Endometrium (tissue), 2 donors: ENCODE results near the gene BBC3.
A peak's percentile ranks its signal among the peaks of the same experiment; 100 is the strongest.

Experiments
- FAIRE-seq: peaks from 2 replicates; lab custom pipeline; 2012; peaks lifted over from hg19 to GRCh38; lab: Jason Lieb, UNC
- donor health status: control.
- donor health status: control.

BBC3 gene

DNA sequence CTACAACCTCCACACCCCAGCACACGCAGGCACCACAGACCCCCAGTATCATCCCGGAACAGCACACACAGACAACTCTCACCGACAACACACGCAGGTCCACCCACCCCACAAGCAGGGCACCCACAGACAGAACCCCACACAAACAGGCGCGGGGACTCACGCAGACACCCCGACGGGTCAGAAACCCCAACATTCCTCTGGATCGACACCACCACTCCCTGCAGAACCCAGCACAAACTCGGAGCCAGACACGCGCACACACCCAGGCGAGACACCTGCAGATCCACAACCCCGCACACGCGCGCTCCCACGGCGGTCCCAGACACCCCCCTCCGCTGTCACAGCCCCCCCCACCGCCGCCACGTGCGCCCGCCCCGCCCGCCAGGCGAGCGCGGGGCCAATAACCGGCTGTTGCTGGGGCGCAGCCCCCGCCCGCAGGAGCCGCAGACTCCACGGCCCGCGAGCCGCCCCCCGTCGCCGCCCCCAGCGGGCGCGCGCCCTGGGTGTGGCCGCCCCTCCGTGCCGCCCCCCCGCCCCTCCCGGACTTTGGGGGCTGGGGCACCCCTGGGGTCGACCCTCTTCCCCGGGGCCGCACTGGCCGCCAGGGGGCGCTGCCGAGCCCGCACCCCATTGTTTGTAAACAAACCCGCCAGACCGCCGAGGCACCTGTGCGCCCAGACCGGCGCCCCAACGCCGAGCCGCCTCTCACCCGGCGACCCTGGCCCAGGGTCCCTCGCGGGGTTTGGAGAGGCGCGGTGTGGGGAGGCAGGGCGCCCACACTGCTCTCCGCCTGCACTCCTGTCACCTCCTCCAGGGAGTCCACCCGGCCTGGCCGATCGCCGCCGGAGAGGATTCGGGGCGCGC is 712 bp downstream of the BBC3 start:
- FAIRE-seq, result no peak

DNA sequence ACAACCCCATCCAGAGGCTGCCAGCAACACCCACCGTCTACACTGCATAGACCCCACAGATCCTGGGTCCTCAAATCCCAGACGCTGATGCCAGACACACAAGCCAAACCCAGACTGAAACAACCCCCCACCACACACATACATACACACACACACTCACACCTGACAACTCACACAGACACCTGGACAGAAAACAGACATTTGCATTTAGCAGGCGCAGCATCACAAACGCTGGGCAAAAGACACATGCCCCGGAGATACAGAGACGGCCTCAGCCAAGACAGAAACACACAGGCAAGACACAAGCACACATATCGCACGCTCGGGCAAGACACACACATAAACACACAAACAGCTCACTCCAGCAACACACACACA is 1.3 kb downstream of the BBC3 start:
- no peak for FAIRE-seq

DNA sequence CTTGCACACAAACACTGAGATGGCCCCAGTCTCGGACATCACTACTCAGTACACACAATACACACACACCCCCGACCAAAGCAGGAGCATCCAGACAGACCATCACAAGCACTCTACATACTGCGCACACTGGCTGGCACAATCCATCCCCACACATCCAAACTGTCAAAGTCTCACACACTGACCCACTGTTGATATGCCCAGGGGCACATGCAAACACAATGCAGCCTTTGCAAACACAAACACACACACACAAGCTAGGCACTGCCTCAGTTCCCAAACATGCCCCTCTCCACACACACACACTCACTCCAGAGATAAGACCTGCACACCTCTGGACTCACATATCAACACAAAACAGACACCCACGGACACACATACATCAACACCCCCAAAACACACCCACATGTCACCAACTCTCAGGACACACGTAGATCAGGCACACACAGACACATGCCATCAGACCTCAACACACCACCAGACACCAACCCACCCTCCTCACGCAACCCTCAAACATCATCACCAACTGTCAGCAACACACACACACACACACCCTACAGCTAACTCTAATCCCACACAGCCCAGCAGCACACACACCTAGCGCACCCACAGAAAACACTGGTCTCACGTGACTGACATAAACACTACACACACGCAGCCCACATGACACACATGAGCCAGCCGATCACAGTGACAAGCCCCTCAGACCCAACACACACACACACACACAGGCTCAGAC is 1.9 kb downstream of the BBC3 start:
- no peak for FAIRE-seq

DNA sequence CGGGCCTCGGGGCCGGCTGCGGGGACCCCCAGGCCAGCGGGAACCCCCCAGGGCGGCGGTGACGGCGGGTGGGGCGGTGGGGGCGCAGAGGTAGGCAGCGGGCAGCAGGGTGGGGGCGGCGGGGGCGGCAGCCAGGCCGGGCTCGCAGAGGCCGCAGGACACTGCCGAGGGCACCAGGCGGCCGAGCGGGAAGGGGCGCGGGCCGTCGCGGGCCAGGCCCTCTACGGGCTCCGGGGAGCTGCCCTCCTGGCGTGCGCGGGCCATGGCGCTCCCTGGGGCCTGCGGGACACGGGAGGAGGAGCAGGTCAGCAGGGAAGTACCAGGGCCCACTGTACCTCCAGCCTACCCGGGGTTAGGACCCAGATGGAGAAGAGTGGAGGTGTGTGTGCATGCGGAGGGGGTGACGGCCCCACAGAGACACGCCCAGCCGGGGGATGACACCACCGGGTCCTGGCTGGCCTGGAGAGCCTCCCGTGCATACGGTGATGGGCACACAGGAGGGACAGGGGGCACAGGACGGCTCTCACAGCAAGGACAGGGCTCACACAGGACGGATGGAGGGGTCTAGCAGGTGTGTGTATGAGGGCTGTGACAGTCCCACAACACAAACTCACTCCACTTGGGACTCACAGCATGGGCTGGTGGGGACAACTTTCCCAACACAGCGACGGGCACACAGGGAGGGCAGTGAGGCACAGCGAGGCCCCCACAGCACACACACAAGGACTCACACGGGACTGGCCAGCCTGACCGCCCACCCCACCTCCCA is 2.6 kb downstream of the BBC3 start:
- no peak for FAIRE-seq

DNA sequence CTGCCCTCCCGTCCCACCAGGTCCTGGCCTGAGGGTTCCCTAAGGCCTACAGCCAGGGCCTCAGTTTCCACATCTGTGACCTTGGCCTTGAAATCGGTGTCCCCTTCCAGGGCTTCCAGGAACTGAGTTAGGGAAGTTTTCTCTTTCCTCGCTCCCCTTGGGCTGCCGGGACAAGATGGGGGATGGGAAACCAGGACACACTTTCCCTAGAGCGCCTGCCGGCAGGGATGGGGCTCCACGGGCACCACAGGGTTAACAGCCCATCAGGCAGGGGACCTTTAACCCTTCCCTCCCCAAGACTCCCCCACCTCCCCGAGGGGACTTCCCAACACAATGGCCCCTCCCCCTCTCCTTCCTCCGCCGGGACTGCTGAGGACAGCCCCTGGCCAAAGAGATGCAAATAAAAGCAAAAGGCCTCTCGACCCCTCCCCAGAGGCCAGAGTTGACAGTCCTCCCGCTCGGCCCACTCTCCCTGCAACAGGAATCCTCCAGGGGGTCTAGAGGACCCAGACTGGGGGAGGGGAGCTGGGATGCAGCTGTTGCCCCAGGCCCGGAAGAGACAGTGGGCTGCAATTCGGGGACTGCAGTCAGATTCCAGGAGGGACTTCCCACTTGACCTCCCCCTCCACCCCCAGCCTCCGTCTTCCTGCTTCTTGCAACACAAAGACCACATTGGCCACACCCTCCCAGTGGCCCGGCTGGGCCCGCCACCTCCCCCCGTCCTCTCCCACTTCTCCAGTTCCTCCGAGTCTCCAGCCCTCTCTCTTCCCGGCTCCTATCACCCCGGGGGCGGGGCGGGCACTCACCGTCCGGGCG is 3.4 kb downstream of the BBC3 start:
- no peak for FAIRE-seq

DNA sequence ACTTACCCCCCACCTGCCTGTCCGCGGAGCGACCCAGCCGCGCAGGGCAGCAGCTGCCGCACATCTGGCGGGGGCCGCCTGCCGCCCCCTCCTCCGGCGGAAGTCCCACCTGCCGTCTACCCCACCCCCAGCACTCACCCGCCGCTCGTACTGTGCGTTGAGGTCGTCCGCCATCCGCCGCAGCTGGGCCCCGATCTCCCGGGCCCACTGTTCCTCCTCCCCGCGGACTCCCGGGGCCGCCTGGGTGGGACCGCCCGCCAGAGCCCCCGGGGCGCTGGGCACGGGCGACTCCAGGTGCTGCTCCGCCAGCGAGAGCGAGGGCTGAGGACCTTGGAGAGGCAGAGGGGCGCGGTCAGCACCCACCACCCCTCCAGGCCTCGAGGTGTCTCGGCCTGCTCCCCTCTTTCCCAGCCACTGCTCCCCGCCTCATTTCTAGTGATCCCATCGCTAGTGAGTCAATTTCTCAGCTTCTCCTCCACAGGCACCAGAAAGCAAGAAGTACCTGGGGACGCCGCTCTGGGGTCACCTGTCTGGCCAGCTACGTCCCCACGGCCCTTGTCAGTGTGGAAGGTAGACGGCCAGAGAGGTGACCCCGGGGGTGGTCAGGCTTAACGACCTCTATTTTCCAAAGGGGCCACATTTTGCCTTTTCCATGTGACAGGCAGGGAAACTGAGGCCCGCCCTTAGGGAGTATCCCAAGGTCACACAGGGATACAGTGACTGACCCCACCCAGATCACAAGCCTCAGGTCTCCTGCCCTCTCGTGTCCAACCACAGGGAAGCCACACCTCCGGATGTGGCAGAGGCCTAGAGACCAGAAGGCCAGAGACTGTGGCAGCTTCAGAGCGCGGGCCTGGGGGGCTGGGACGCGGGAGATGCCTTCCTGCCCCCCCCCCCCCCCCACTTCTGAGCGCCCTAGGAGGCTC is 4.3 kb downstream of the BBC3 start:
- no peak for FAIRE-seq

DNA sequence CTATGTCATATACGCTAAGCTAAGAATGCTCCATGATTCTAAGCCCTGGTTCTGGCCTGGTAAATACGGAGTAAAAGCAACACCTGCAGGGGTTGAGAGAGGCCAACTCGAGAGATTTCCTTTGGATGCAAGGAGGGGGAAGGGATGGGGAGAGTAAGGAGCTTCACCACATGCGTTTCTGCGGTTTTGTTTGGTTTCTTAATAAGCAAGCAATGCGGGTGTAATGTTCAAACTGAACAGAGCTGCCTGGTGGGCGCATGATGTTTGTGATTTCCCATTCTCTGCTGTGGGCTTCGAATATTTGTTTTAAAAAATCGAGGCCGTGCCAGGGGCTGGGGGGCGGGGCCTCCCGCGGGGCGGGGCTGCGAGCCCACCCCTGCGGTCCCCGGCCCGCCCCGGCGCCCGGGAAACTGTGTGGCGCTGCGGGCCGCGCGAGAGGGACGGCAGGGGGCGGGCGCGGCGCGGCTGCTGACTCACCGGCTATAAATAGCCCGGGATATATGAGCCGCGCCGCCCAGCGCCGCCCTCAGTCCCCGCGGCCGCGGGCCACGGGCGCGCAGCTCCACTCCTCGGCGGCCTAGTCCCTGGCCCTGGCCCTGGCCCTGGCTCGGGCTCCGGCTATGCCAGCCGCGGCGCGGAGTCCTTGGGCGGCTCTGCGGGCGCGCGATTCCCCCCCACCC is 5.1 kb downstream of the BBC3 start:
- FAIRE-seq, result no peak

DNA sequence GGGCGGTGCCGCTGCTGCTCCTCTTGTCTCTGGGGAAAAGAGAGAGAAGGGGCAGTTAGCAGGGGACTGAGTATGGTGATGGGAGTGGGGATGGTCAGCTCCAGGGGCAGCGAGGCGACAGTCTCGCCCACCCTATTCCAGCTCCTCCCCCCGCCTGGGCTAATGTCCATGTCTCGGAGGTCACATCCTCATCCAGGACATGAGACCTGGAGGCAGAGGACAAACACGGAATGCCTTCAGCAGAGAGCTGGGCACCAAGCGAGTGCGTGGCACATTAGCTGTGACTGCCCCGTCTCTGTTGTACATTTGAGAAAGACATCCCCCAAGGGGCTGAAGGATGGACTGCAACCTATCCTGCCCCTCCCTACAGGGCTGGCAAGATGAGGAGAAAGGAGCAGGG is 9.1 kb downstream of the BBC3 start:
- FAIRE-seq, result no peak

DNA sequence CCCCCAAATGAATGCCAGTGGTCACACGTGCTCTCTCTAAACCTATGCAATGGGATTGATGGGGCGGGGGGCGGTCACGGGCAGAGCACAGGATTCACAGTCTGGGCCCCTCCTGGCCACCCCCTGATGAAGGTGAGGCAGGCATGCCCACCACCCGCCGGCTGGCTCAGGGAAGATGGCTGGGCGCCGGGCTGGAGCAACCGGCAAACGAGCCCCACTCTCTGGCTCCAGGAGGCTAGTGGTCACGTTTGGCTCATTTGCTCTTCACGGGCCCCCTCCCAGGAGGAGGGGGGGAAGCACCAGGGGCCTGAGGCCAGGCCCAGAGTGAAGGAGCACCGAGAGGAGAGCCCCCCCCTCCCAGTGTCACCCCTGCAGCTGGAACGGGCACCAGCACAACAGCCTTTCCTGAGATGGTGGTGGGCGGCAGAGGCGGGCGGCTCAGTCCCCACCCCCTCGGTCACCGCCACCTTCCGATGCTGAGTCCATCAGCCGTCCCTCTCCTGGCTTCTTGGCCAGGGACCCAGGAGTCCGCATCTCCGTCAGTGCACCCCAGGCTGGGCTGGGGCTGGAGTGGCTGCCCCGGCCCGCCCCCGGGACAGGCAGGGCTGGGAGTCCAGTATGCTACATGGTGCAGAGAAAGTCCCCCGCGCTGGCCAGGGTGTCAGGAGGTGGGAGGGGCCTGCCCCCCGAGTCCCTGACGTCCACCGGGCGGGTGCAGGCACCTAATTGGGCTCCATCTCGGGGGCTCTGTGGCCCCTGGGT is 9.7 kb downstream of the BBC3 start:
- no peak for FAIRE-seq

DNA sequence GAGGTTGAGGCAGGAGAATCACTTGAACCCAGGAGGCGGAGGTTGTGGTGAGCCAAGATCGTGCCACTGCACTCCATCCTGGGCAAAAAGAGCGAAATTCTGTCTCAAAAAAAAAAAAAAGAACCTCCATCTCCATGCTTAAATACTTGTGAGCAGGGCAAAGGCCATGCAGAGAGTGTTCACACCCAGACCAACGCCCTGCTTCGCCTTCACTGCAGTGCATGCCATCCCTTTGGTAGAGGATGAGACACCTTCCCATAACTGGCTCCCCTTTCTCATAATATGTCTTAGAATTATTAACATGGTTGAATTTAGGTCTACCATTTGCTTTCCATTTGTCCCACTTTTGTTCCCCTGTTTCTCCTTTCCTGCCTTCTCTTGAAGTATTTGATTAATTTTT is 15.4 kb downstream of the BBC3 start:
- FAIRE-seq, result no peak

DNA sequence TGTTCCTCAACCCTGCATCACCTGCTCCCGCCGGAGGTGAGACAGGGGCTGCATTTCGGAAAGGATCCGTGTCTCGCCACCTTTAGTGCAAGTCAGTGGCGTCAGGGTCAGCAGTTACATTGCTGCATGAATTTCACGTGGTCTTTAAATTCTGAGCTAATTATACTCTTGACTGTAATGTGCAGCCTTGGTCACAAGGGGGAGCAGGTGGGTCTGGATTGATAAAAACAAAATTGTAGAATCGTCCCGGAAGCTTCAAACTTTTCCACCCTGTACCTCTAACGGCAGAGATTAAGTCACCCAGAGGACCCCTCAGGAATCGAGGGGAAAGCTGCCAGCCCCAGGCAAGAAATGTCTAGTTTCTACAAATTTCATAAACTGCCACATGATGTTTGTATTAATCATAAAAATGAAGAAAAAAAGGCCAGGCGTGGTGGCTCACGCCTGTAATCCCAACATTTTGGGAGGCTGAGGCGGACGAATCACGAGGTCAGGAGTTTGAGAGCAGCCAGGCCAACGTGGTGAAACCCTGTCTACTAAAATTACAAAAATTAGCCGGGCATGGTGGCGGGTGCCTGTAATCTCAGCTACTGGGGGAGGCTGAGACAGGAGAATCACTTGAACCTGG is 20.2 kb downstream of the BBC3 start:
- FAIRE-seq, result peak; percentile 81

DNA sequence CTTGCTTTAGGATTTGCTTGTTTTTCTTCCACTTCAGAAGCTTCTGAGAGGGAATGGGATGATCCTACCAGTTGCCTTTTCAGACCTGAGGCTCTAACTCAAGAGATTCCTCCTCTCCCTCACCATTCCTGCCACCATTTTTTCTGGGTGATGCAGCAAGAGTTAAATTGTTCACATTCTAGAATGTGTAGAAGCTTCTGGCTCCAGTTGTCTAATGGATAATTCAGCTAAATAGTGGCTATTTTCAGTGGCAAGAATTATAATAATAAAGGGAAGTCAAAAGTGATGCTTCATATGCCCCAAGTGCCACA is 20.9 kb downstream of the BBC3 start:
- no peak for FAIRE-seq

DNA sequence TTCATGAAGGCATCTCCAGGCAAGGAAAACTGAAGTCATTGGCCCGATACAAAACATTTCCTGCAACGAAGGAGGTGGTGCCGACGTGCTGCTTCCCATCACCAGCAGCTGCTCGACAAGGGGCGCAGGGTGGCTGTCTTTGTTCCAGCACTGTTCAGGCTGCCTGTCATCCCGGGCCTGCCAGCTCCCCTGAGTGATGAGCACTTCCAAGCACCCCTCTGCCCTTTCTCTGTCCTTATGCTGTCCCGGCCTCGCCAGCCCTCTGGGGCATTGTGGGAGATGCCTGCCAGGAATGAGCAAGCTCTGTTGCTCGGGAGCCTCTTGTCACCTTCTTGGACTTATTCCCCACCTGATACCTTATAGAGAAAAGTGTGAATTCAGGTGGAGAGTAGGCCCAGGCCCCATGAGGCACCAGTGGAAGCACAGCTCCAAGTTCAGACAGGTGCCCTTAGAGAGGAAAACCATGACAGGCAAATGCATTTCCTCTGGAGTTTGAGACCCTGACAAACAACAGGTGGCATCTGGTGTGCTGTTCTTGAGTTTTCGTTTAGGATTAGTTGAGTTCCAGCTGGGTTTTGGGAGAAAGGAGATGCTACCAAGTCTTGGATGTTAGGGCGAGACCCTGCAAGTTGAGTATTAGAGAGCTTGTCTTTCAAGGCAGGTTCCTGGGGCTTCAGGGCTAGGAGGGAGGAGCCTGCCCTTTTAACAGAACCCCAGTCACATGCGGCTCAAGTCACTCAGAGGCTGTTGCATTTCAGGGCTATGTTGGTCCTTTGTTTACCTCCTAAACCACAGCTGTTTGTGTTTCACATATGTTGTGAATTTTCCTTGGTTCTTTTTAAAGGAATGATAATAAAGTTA is 21.4 kb downstream of the BBC3 start:
- peak; percentile 67 for FAIRE-seq

DNA sequence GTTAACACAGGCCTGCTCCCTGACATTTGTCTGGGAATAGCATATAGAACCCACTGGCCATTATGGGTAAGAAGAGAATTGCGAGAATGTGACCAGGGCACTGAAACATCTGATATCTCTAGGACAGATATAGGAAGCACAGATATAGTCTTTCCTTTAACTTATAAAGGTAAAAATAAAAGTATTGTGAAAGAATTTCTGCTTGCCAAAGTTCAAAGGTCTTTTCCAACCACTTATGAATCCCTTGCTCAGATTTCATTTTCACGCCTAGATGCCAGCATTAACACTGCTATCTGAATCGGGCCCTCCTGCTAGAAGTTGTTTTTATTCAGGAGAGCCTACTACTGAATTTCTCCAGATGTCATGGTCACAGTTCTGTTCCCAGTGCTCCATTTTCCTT is 27.7 kb downstream of the BBC3 start:
- FAIRE-seq, result no peak

DNA sequence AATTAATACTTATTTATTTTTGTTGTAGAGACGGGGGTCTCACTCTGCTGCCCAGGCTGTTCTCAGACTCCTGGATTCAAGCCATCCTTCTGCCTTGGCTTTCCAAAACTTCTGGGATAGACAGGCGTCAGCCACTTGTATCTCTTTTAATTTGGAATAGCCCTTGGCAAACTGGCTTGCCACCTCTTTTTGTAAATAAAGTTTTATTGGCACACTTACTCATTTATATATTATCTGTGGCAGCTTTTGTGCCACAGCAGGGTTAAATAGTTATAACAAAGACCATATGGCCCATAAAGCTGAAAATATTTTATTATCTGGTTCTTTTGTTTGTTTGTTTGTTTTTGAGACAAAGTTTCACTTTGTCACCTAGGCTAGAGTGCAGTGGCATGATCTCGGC is 30.5 kb downstream of the BBC3 start:
- FAIRE-seq, result no peak

DNA sequence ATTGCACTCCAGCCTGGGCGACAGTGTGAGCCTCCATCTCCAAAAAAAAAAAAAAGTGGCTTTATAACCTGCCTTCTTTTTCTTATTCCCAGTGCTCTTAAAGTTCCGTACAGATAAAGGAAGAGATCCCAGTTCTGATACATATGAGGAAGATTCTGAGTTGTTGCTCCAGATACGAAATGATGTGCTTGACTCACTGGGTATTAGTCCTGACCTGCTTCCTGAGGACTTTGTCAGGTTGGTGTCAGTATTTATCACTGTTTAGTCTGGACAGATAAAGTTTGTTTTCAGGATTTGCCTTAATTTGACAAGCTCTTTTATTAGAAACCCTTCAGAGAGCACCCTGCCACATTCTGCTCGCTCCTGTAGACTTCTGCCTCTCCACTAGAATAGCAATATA is 33.9 kb downstream of the BBC3 start:
- no peak for FAIRE-seq

DNA sequence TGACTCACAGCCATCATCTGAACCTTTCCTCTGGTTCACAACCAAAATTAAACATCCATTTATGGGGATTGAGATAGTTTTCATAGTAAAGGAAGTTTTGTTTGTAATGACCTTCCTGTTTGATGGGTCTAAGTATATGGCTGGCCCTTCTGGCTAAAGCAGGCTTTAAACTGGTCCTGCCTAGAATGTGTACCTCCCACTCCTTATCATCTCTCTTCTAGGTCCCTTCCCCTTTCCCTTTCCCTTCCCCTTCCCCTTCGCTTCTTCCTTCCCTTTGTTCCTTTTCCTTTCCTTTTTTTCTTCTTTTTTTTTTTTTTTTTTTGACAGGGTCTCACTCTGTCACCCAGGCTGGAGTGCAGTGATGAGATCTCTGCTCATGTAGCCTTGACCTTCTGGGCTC is 35.6 kb downstream of the BBC3 start:
- FAIRE-seq, result no peak

DNA sequence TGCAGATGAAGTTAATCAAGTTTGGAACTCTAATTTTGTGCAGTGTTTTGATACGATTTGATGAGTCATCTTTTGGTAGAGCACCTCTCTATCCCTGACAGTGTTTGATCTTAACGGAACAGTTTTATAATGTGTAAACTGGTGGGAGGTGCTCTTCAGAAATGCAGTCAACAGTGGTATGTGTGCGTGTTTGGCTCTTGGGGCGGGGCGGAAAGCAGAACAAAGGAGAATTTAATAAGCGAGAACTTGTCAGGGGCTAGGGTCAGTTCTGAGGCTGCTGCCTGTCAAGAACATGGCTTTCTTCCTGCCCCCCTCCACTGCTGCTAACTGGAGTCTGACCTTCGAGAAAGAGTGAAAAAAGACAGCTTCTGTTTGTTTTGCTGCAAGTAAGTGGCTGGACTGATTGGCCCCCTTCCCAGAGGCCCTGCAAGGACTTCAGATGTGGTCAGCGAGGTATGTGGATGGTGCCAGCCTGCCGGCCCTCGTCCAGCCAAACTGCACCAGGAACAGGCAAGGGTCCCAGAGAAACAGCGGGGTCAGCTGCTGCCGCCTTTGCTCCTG is 40.8 kb downstream of the BBC3 start:
- peak; percentile 41 for FAIRE-seq
